ENCODE measurements around the gene OPCML.

Gene OPCML

GRCh38 chr11:132658004-132658403 lies 874.3 kb downstream of the OPCML start:
- no peaks in the 10 kb centered on the region for H3K36me3 ChIP-seq (ENCODE audit: control insufficient read depth, insufficient read depth, low read length)
- H3K9ac ChIP-seq (ENCODE audit: low read depth, low read length): no peak overlapping the region
- H3K4me3 ChIP-seq (ENCODE audit: low read depth, low read length): no peak overlapping the region
- H3K27me3 ChIP-seq (ENCODE audit: control insufficient read depth, insufficient read depth, low read length): no peaks in the 10 kb centered on the region
- H3K4me1 ChIP-seq (ENCODE audit: control insufficient read depth, insufficient read depth, low read length): no peaks in the 10 kb centered on the region
- no peaks in the 10 kb centered on the region for H3K9me3 ChIP-seq (ENCODE audit: control insufficient read depth, insufficient read depth, low read length)

- Histone ChIP-seq H3K4me1 (ENCODE audit: control insufficient read depth, insufficient read depth, low read length) (no peaks in the 10 kb centered on the region), H3K27me3 (ENCODE audit: control insufficient read depth, insufficient read depth, low read length) (no peaks in the 10 kb centered on the region), H3K4me3 (ENCODE audit: low read depth, low read length) (no peak overlapping the region), H3K36me3 (ENCODE audit: control insufficient read depth, insufficient read depth, low read length) (no peaks in the 10 kb centered on the region), H3K9ac (ENCODE audit: low read depth, low read length) (no peak overlapping the region), H3K9me3 (ENCODE audit: control insufficient read depth, insufficient read depth, low read length) (no peaks in the 10 kb centered on the region)
Measured at GRCh38 chr11:132655187-132655855, 877.0 kb downstream of the OPCML start.

GRCh38 chr11:132653237-132653636 lies 879.1 kb downstream of the OPCML start:
- H3K36me3 ChIP-seq (ENCODE audit: control insufficient read depth, insufficient read depth, low read length): no peaks in the 10 kb centered on the region
- H3K9me3 ChIP-seq (ENCODE audit: control insufficient read depth, insufficient read depth, low read length): no peaks in the 10 kb centered on the region
- H3K4me1 ChIP-seq (ENCODE audit: control insufficient read depth, insufficient read depth, low read length): no peaks in the 10 kb centered on the region
- no peak overlapping the region for H3K9ac ChIP-seq (ENCODE audit: low read depth, low read length)
- no peak overlapping the region for H3K4me3 ChIP-seq (ENCODE audit: low read depth, low read length)
- H3K27me3 ChIP-seq (ENCODE audit: control insufficient read depth, insufficient read depth, low read length): no peaks in the 10 kb centered on the region

GRCh38 chr11:132650969-132651720 lies 881.2 kb downstream of the OPCML start:
- no peak overlapping the region for H3K9ac ChIP-seq (ENCODE audit: low read depth, low read length)
- no peaks in the 10 kb centered on the region for H3K4me1 ChIP-seq (ENCODE audit: control insufficient read depth, insufficient read depth, low read length)
- no peaks in the 10 kb centered on the region for H3K27me3 ChIP-seq (ENCODE audit: control insufficient read depth, insufficient read depth, low read length)
- no peak overlapping the region for H3K4me3 ChIP-seq (ENCODE audit: low read depth, low read length)
- H3K36me3 ChIP-seq (ENCODE audit: control insufficient read depth, insufficient read depth, low read length): no peaks in the 10 kb centered on the region
- H3K9me3 ChIP-seq (ENCODE audit: control insufficient read depth, insufficient read depth, low read length): no peaks in the 10 kb centered on the region

GRCh38 chr11:132649277-132649676 lies 883.0 kb downstream of the OPCML start:
- Histone ChIP-seq H3K9me3 (ENCODE audit: control insufficient read depth, insufficient read depth, low read length) (no peaks in the 10 kb centered on the region), H3K4me3 (ENCODE audit: low read depth, low read length) (no peak overlapping the region), H3K27me3 (ENCODE audit: control insufficient read depth, insufficient read depth, low read length) (no peaks in the 10 kb centered on the region), H3K4me1 (ENCODE audit: control insufficient read depth, insufficient read depth, low read length) (no peaks in the 10 kb centered on the region), H3K9ac (ENCODE audit: low read depth, low read length) (no peak overlapping the region), H3K36me3 (ENCODE audit: control insufficient read depth, insufficient read depth, low read length) (no peaks in the 10 kb centered on the region)

GRCh38 chr11:132648851-132649250 lies 883.5 kb downstream of the OPCML start:
- H3K36me3 ChIP-seq (ENCODE audit: control insufficient read depth, insufficient read depth, low read length): no peaks in the 10 kb centered on the region
- no peaks in the 10 kb centered on the region for H3K27me3 ChIP-seq (ENCODE audit: control insufficient read depth, insufficient read depth, low read length)
- no peak overlapping the region for H3K4me3 ChIP-seq (ENCODE audit: low read depth, low read length)
- no peaks in the 10 kb centered on the region for H3K9me3 ChIP-seq (ENCODE audit: control insufficient read depth, insufficient read depth, low read length)
- no peaks in the 10 kb centered on the region for H3K4me1 ChIP-seq (ENCODE audit: control insufficient read depth, insufficient read depth, low read length)
- H3K9ac ChIP-seq (ENCODE audit: low read depth, low read length): no peak overlapping the region

GRCh38 chr11:132646890-132647289 lies 885.4 kb downstream of the OPCML start:
- Histone ChIP-seq H3K4me3 (ENCODE audit: low read depth, low read length) (no peak overlapping the region), H3K9me3 (ENCODE audit: control insufficient read depth, insufficient read depth, low read length) (no peaks in the 10 kb centered on the region), H3K27me3 (ENCODE audit: control insufficient read depth, insufficient read depth, low read length) (no peaks in the 10 kb centered on the region), H3K4me1 (ENCODE audit: control insufficient read depth, insufficient read depth, low read length) (peaks cover 11% of the 10 kb centered on the region), H3K9ac (ENCODE audit: low read depth, low read length) (no peak overlapping the region), H3K36me3 (ENCODE audit: control insufficient read depth, insufficient read depth, low read length) (no peaks in the 10 kb centered on the region)

GRCh38 chr11:132644520-132645239 lies 887.6 kb downstream of the OPCML start:
- H3K36me3 ChIP-seq (ENCODE audit: control insufficient read depth, insufficient read depth, low read length): no peaks in the 10 kb centered on the region
- H3K9ac ChIP-seq (ENCODE audit: low read depth, low read length): no peak overlapping the region
- H3K4me3 ChIP-seq (ENCODE audit: low read depth, low read length): no peak overlapping the region
- H3K9me3 ChIP-seq (ENCODE audit: control insufficient read depth, insufficient read depth, low read length): no peaks in the 10 kb centered on the region
- H3K4me1 ChIP-seq (ENCODE audit: control insufficient read depth, insufficient read depth, low read length): peaks cover 15% of the 10 kb centered on the region
- H3K27me3 ChIP-seq (ENCODE audit: control insufficient read depth, insufficient read depth, low read length): no peaks in the 10 kb centered on the region

GRCh38 chr11:132643239-132643638 lies 889.1 kb downstream of the OPCML start:
- Histone ChIP-seq H3K4me3 (ENCODE audit: low read depth, low read length) (no peak overlapping the region), H3K36me3 (ENCODE audit: control insufficient read depth, insufficient read depth, low read length) (no peaks in the 10 kb centered on the region), H3K9me3 (ENCODE audit: control insufficient read depth, insufficient read depth, low read length) (no peaks in the 10 kb centered on the region), H3K9ac (ENCODE audit: low read depth, low read length) (no peak overlapping the region), H3K27me3 (ENCODE audit: control insufficient read depth, insufficient read depth, low read length) (no peaks in the 10 kb centered on the region), H3K4me1 (ENCODE audit: control insufficient read depth, insufficient read depth, low read length) (peaks cover 20% of the 10 kb centered on the region)

- no peaks in the 10 kb centered on the region for H3K27me3 ChIP-seq (ENCODE audit: control insufficient read depth, insufficient read depth, low read length)
- H3K36me3 ChIP-seq (ENCODE audit: control insufficient read depth, insufficient read depth, low read length): no peaks in the 10 kb centered on the region
- peaks cover 20% of the 10 kb centered on the region for H3K4me1 ChIP-seq (ENCODE audit: control insufficient read depth, insufficient read depth, low read length)
- H3K9ac ChIP-seq (ENCODE audit: low read depth, low read length): no peak overlapping the region
- no peak overlapping the region for H3K4me3 ChIP-seq (ENCODE audit: low read depth, low read length)
- no peaks in the 10 kb centered on the region for H3K9me3 ChIP-seq (ENCODE audit: control insufficient read depth, insufficient read depth, low read length)
Measured at GRCh38 chr11:132640952-132641351, 891.3 kb downstream of the OPCML start.

- Histone ChIP-seq H3K27me3 (ENCODE audit: control insufficient read depth, insufficient read depth, low read length) (no peaks in the 10 kb centered on the region), H3K36me3 (ENCODE audit: control insufficient read depth, insufficient read depth, low read length) (no peaks in the 10 kb centered on the region), H3K4me1 (ENCODE audit: control insufficient read depth, insufficient read depth, low read length) (peaks cover 20% of the 10 kb centered on the region), H3K9ac (ENCODE audit: low read depth, low read length) (no peak overlapping the region), H3K4me3 (ENCODE audit: low read depth, low read length) (no peak overlapping the region), H3K9me3 (ENCODE audit: control insufficient read depth, insufficient read depth, low read length) (no peaks in the 10 kb centered on the region)
Measured at GRCh38 chr11:132639986-132640385, 892.3 kb downstream of the OPCML start.

- Histone ChIP-seq H3K4me3 (ENCODE audit: low read depth, low read length) (no peak overlapping the region), H3K36me3 (ENCODE audit: control insufficient read depth, insufficient read depth, low read length) (no peaks in the 10 kb centered on the region), H3K9ac (ENCODE audit: low read depth, low read length) (no peak overlapping the region), H3K4me1 (ENCODE audit: control insufficient read depth, insufficient read depth, low read length) (peaks cover 20% of the 10 kb centered on the region), H3K9me3 (ENCODE audit: control insufficient read depth, insufficient read depth, low read length) (no peaks in the 10 kb centered on the region), H3K27me3 (ENCODE audit: control insufficient read depth, insufficient read depth, low read length) (no peaks in the 10 kb centered on the region)
Measured at GRCh38 chr11:132639403-132639802, 892.9 kb downstream of the OPCML start.
